Measurements from ENCODE around the gene MATN4.

DNA sequence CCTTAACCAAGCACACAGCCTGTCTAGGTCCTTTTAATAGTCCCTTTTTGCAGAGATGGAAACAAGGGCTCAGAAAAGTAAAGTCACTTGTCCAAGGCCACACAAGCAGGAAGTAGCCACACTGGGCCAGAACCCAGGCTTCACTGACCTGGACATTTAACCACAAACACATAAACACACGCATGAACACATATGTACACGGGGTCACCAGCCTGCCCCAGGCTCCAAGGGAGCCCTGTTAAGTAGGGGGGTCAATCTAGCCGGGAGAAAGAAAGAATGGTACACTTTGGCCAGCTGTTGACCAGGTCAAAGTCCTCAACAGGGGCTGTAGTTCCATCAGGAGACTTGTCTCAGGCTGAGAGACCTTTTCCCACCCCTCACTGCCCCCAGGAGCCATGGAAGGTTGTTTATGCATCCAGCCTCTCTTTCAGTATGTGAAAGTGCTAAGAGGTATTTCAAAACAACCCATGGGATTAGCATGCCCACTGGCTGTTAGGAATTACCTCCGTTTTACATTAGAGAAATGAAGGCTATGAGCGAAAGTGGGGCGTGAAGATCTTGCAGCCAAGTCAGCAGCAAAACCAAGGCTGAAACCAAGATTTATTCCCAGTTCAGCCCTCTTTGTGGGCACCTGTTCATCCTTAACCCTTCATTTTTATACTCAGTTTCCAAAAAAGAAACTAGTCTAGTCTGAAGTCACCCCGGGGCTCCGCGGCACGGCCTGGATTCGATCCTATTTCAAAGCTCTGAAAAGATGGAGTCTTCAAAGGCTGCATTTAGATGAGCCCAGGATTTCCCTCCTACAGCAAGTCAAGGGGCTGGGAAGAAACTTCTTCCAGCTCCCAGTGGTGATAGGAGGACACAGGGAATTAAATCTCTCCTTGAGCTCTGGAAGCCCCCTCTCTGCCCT is 30.3 kb upstream of the MATN4 start:
- TF ChIP-seq, protein P1, sequence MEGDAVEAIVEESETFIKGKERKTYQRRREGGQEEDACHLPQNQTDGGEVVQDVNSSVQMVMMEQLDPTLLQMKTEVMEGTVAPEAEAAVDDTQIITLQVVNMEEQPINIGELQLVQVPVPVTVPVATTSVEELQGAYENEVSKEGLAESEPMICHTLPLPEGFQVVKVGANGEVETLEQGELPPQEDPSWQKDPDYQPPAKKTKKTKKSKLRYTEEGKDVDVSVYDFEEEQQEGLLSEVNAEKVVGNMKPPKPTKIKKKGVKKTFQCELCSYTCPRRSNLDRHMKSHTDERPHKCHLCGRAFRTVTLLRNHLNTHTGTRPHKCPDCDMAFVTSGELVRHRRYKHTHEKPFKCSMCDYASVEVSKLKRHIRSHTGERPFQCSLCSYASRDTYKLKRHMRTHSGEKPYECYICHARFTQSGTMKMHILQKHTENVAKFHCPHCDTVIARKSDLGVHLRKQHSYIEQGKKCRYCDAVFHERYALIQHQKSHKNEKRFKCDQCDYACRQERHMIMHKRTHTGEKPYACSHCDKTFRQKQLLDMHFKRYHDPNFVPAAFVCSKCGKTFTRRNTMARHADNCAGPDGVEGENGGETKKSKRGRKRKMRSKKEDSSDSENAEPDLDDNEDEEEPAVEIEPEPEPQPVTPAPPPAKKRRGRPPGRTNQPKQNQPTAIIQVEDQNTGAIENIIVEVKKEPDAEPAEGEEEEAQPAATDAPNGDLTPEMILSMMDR (IDR thresholded peaks at IDR 0.05): no peak
- TF ChIP-seq POLR2A (IDR thresholded peaks at IDR 0.05): no peak
